ENCODE measurements around the gene NDUFB10.
"Not testable (repeated sequence)": the region's sequence is repeated elsewhere in the genome, so short reads cannot be mapped to it uniquely, and the experiment has no call there.

- not testable (repeated sequence) for TF ChIP-seq CTCF (IDR thresholded peaks at IDR 0.05; ENCODE audit: insufficient read depth, low read depth, low read length); EZH2 (IDR thresholded peaks at IDR 0.05; ENCODE audit: insufficient read depth, low read length)
Measured at GRCh38 chr16:1957434-1958142, 1.8 kb upstream of the NDUFB10 start.
